ENCODE results near the gene GHRHR.

Gene GHRHR

DNA sequence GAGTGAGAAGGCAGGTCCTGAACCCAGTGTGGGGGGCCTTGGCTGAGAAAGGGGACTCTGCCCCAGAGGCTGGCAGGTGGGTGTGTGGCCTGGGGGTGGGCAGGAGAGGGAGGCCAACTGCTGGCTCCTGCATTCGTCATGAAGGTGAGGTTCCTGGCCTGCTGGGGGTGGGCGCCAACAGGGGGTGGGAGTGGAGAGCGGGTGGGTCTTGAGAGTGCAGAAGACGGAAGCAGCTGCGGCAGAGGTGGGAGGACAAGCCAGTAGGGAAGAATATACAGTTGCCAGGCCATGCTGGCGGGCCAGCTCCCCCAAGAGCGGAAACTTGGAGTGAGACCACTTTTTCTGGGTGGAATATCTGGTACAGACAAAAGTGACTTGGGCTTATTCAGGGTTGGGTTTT, 23.4 kb downstream of the GHRHR start:
- DNase-seq = no peak

DNA sequence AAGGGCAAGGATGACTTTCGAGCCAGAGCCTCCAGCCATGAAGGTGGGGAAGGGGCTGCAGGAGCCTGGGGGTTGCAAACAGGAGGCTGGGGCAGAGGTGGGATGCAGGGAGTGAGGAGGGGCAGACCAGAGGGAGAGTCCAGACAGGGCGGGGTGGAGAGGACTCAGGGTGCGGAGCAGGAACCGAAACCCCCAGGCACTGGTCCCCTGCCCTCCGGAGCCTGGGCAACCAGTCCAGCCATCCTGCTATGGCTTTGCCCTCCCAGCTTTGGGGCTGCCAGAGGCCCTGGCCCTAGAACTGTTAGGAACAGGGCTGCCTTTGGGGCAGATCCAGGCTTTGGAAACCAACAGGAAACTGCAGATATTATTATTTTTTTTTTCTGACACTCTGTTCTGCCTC, 24.2 kb downstream of the GHRHR start:
- DNase-seq = no peak

DNA sequence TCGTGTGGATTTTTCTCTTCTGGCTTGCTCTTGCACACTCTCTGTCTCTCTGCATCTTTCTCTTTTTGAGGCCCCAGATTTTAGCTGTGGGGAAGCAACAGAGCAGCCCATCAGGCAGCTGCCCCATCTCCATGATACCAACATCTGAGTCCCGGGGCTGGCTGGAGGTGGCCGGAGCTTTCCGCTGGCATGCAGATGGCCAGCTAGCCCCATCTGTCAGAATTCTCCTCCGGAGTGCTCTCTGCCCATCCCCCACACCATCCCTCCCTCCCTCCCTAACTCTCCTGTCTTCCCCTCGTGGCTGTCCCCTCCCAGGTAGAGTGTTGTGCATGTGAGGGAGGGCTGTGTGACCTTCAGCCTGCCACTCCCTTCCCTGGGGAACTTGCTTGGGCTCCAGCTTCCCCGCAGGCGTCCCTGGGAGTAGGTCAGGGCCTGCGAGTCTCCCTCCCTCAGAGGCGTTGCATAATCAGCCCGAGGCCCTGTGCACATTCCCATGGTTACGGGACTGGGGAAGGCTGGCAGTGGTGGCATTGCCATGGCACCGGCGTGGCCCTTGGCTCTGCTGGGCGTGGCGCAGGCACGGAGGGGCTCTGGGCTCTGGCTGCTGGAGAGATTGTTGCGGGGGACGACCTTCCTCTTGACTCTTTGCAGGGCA, 24.7 kb downstream of the GHRHR start:
- DNase-seq = no peak

DNA sequence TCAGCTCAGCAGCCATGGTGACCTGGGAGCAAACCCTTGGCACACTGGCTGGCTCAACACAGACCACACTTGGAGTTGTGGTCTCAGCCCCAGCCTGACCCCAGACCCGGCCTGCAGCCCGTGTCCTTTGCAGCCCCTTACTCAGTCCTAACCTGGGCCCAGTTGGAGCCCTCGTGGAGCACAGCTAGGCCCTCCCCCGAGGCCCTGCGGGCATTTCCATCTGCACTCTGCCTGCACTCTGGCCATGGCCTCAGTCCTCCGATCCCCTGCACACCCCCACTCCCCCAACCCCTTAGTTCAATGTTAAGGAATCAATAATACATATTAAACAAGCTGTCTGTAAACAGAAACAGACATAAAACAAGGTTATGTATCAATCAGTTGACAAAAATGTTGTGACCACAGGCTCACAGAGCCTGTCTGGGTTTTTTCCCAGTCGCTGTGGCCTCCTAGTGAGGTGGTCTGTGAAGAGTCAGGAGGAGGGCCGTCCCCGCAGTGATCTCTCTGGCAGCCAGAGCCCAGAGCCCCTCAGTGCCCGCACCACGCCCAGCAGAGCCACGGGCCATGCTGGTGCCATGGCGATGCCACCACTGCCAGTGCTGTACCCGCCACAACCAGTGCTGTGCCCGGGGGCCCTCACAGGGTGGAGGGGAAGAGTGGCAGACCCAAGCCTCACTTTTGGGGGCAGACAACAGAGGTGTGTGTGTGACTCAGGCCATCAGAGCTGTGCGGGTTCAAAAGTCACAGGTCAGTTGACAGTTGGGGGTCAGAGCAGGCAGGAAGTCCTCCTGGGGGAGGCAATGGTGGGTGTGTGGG, 25.5 kb downstream of the GHRHR start:
- no peak for DNase-seq

DNA sequence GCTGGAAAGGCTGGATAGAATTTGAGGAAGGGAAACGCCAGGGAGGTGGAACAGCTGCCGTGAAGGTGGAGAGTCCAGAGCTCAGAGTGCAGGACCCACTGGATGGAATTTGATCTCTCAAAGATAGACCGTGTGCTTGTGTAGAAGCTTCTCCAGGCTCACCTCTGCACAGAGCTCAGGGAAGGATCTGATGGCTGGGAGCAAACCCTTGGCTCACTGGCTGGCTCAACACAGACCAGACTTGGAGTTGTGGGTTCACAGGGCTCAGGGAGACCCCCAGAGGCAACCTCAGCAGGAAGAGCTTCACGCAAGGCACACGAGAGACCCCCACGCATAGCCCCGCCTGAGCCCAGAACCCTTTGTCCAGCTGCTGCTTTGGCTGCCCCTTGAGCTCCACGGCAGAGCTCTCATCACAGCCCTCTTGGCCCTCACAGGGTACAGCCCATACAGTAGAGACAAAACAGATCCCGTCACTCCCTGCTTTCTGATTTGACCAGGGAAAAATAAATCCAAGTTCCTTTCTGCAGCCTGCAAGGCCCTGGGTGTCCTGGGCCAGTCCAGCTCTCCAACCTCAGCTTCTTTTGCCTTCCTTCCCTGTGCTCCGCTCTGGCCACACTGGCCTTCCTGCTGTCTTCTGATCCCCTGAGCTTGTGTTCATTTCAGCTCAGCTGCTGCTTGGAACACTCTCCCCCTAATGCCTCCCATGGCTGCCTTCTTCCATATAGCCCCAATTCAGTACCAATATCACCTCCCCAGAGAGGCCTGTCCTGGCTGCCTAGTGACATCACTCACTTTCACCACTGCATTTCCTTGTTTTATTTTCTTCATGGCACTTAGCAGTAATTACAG, 26.3 kb downstream of the GHRHR start:
- DNase-seq = no peak

DNA sequence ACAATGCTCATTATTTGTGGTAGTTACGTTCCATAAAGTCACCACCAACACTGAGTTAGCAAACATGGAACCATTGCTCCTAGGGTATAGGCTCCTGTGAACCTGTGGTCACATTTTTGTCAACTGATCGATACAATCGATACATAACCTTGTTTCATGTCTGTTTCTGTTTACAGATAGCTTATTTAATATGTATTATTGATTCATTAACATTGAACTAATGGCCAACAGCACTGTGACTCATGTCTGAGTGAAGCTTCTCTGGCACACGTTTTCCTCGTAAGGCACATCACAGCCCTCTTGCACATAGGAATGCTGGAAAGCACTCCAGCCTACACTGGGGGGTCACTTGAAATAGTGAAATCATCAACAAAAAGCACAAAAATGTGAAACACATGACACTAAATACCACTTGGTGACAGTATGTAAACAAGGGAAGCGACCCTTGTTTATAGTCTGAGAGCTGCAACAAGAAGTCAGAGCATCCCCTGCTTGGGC, 27.0 kb downstream of the GHRHR start:
- DNase-seq = no peak

DNA sequence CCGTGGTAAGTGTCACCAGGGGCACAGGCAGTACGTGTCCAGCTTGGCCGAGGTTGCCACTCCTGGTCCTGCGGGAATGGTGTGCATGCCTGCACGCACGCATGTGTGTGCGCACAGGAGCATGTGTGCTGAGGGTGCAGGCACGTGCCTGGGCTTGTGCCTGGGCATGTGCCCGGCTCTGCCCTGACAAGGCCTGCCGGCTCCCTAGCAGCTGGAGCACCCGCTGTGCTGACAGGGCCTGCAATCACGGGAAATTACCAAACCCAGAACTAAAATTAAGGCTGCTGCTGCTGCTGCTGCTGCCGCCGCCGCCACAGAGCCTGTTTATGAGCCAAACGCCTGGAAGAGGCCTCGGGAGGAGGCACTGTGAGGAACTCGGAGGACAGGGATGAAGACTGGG, 28.7 kb downstream of the GHRHR start:
- DNase-seq = no peak

GRCh38 chr7:30994206-30995100, 30.7 kb downstream of the GHRHR start:
- no peak for DNase-seq

DNA sequence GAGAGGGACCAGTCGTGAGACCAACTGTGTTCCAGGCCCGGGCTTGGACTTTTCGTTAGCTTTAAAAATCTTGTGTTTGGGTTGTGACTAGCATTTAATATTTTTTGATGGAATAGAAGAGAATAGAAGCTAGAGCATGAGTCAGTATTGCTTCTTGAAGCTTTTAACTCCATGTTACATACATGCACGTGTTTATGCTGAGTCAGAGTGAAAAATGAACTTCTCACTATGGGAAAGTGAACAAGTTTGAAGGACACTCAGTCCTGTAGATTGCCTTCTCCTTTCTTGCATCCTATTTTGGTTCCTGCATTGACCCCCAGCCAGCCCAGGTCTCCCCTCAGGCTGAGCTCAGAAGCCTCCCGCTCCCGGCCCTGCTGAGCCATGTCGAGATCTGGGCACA, 31.8 kb downstream of the GHRHR start:
- no peak for DNase-seq

DNA sequence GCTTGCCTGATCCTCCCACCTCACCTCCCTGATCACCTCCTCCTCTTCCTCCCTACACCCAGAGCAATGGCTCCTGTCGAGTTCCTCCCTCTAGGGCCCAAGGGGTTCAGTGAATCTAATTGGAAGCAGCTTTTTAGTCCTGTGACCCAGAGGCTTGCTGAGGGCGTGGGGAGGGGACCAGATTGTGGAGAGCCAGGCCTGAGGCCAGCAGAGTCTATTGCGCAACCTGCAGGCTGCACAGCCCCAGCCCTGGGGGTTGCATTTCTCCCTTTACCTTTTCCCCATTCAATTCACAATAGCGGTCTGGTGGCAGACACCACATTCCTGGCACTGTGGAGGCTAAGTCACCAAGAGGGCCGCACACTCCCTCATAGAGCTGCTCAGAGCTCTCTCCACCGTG, 32.5 kb downstream of the GHRHR start:
- no peak for DNase-seq

DNA sequence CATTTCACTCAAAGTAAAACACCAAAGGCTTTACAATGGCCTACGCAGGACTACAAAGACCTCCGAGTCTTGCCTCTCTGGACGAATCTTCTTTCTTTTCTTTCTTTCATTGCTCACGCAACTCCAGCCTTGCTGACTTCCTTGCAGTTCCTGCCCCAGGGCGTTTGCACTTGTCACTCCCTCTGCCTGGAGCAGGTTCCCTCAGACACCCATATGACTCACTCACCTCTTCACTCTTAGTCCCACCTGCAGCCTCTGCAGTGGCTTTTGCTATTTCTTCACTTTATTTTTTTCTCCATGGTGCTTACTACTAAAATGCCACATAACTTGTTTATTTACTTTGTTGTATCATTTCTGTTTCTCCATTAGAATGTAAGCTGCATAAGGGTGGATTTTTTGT, 33.1 kb downstream of the GHRHR start:
- no peak for DNase-seq

DNA sequence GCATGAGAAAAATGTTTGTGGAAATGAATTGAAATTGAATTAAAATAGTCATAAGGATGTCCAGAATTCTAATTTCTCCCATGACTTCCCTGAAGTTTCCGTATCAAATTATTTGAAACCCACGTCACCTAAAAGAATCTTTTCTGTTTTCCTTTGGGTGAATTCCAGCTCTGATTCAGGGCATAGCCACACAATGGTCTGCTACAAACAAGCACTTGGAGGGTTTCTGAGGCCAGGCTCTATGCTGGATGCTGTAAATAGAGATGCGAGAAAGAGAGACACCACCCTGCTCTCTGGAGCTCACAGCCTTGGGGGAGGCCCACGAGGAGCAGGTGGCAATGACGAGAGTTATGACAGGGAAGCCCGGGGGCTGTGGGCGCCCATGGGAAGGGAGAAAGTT, 33.6 kb downstream of the GHRHR start:
- DNase-seq = no peak

- no peak for DNase-seq
These were observed 34.4 kb downstream of the GHRHR start for GRCh38 chr7:30998180-30998579.

- DNase-seq = no peak
These were observed 36.5 kb downstream of the GHRHR start for GRCh38 chr7:31000161-31000693.

- DNase-seq = no peak
These were observed 37.0 kb downstream of the GHRHR start for GRCh38 chr7:31000779-31001178.

DNA sequence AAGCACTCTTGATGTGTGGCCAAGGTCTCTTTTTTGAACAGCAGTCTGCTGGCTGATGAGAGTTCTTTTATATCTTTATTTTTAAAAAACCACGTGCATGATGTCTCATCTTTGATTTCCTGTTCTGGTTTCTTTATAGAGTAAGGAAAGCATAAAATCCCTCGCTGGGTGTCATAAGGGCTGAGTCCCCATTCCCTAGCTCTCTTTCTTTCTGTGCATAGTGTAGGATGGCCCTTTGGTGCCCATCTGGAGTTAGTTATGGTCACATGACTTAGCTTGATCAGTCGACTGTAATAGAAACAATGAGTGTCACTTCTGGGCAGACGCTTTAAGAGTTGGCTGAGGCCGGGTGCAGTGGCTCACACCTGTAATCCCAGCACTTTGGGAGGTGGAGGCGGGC, 38.5 kb downstream of the GHRHR start:
- no peak for DNase-seq

DNA sequence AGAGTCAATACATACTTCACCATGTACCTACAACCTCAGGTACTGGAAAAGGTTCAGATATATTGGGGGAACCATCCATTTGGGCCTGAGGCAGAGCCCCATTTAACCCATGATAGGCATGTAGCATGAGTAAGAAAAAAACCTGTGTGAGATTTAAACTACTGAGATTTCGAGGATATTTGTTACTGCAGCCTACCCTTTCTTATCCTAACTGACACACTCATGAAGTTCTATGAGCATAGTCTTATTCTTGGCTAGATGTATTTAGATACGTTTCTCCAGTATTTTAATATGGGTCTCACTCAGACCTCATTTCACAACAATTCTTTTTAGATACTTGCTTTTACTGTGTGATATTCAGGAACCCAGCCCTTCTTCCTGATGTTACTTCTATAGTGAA, 39.3 kb downstream of the GHRHR start:
- DNase-seq = no peak

- no peak for DNase-seq
These were observed 40.0 kb downstream of the GHRHR start for GRCh38 chr7:31003721-31004120.

DNA sequence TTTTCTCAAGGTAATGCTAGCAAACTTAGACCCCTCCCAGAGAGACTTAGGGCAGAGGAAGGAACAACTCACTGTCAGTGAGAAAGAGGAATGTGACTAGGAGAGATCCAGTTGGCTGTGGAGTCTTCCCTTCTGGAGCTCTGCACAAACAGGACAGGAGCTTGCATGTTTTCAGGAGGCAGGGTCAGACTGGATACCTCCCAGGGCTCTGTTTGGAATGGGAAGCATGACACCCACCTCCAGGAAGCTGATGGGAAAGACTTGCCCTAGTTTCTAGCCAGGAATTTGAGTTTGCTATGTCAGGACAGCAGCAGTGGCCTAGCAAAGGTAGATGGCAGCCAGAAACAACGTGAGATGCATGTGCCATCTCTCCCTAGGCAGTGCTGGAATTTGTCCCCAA, 40.6 kb downstream of the GHRHR start:
- DNase-seq = no peak

DNA sequence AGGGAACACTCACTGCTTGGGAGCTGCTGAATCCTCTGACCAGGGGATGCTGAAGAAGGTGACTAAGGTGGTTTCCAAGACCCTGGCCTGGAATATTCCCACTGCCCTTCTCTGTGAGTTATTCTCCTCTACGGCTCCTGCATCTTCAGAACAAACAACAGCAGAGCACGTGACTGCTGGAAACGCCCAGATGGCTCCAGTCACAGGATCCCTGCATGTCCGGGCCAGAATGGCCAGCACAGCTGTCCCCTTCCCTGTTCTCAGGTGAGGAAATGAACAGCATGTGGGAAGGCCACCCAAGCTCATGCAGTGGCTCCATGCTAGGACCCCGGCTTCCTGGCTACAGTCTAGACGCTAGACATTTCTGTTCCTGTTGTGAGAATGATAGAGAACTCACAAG, 43.1 kb downstream of the GHRHR start:
- no peak for DNase-seq

- DNase-seq = no peak
These were observed 43.9 kb downstream of the GHRHR start for GRCh38 chr7:31007634-31008033.

- DNase-seq = no peak
These were observed 51.1 kb downstream of the GHRHR start for GRCh38 chr7:31014826-31015225.
